Caco-2 (cell line): ENCODE data around the gene NFE2. TPM values are rescaled to one million over a fixed set of nuclear protein-coding genes. Genes with fewer than 3 reads are reported as not detected.
"Not testable (repeated sequence)": the region's sequence is repeated elsewhere in the genome, so short reads cannot be mapped to it uniquely, and the experiment has no call there.

ENCODE experiments used
- BruUV-seq: library from RNA; stranded (reverse); fragments of 400-500 nt; replicated peaks from 2 replicates; lab custom pipeline; 2021; lab: Mats Ljungman, UMichigan
- CTCF ChIA-PET: fragments of 300-600 bp; sonication (Branson Sonifier 250); formaldehyde crosslinking; loops from one replicate; lab custom pipeline; 2022; ENCODE audit warnings: antibody characterized with exemption; lab: Charles Lee
- POLR2A ChIA-PET: fragments of 300-600 bp; sonication (Branson Sonifier 250); formaldehyde crosslinking; loops from one replicate; lab custom pipeline; 2022; ENCODE audit warnings: antibody characterized with exemption; lab: Charles Lee
- DNase-seq, 2 experiments: peaks; one replicate each; pipeline versions ENCODE4 v3.0.0 to v3.0.0-alpha.2; 2020 to 2022
- H3K27me3 ChIP-seq: replicated peaks from 2 replicates; pipeline ENCODE4 v1.6.0; 2011; ENCODE audit warnings: low read length; ENCODE audit not compliant: control insufficient read depth, insufficient read depth
- H3K36me3 ChIP-seq: 2 replicates; pipeline ENCODE4 v1.5.1; 2011; ENCODE audit warnings: low read length; ENCODE audit not compliant: control insufficient read depth, insufficient read depth
- H3K4me1 ChIP-seq: fragments of 250-450 bp; sonication (Bioruptor Pico); 2 replicates; pipeline ENCODE4 v1.5.1; 2020; ENCODE audit warnings: mild to moderate bottlenecking
- H3K4me3 ChIP-seq: 2 replicates; pipeline ENCODE4 v1.5.1; 2011; ENCODE audit warnings: low read depth, mild to moderate bottlenecking, control low read depth, low read length
- H3K9me3 ChIP-seq: fragments of 250-450 bp; sonication (Bioruptor Pico); 2 replicates; pipeline ENCODE4 v1.5.1; 2020; ENCODE audit warnings: mild to moderate bottlenecking, moderate library complexity
- H3K27ac Mint-ChIP-seq: one replicate; pipeline ENCODE4 v1.8.0; 2022; ENCODE audit warnings: mixed read lengths; ENCODE audit not compliant: unreplicated experiment
- H3K27me3 Mint-ChIP-seq: one replicate; pipeline ENCODE4 v1.8.0; 2022; ENCODE audit warnings: mixed read lengths; ENCODE audit not compliant: insufficient read depth, unreplicated experiment
- H3K36me3 Mint-ChIP-seq: one replicate; pipeline ENCODE4 v1.8.0; 2022; ENCODE audit warnings: mild to moderate bottlenecking, mixed read lengths; ENCODE audit not compliant: insufficient read depth, unreplicated experiment
- H3K4me1 Mint-ChIP-seq: one replicate; pipeline ENCODE4 v1.8.0; 2022; ENCODE audit warnings: low read depth, mixed read lengths; ENCODE audit not compliant: unreplicated experiment
- H3K4me3 Mint-ChIP-seq: one replicate; pipeline ENCODE4 v1.8.0; 2022; ENCODE audit warnings: mild to moderate bottlenecking, moderate library complexity, mixed read lengths; ENCODE audit not compliant: unreplicated experiment
- H3K9me3 Mint-ChIP-seq: one replicate; pipeline ENCODE4 v1.8.0; 2022; ENCODE audit warnings: mixed read lengths; ENCODE audit not compliant: unreplicated experiment
- CTCF ChIP-seq, 2 experiments: fragments of 200-600 bp in 1 of 2; IDR thresholded peaks; 1 replicate in 1 of 2; 2 replicates in 1 of 2; pipeline versions ENCODE4 v1.5.1 to v1.8.0; 2011 to 2022; ENCODE audit warnings: antibody characterized with exemption in 1 of 2, control low read depth in 1 of 2, inconsistent platforms in 1 of 2, low read depth in 1 of 2, low read length in 1 of 2, mild to moderate bottlenecking in 1 of 2, moderate library complexity in 1 of 2; ENCODE audit not compliant: insufficient read depth in 1 of 2, severe bottlenecking in 1 of 2, unreplicated experiment in 1 of 2
- intact Hi-C: fragments of 100-400 bp; cut with micrococcal nuclease; formaldehyde crosslinking; loops from one replicate; pipeline ENCODE4 v1.10.0; 2022; ENCODE audit not compliant: unreplicated experiment
- total RNA-seq: library from RNA; stranded (reverse); gene quantifications from 2 replicates; pipeline ENCODE4 v1.2.3, GENCODE V29; 2022

Gene NFE2
- total RNA-seq, 1 experiment from 2014 or later: 6.2 TPM

DNA sequence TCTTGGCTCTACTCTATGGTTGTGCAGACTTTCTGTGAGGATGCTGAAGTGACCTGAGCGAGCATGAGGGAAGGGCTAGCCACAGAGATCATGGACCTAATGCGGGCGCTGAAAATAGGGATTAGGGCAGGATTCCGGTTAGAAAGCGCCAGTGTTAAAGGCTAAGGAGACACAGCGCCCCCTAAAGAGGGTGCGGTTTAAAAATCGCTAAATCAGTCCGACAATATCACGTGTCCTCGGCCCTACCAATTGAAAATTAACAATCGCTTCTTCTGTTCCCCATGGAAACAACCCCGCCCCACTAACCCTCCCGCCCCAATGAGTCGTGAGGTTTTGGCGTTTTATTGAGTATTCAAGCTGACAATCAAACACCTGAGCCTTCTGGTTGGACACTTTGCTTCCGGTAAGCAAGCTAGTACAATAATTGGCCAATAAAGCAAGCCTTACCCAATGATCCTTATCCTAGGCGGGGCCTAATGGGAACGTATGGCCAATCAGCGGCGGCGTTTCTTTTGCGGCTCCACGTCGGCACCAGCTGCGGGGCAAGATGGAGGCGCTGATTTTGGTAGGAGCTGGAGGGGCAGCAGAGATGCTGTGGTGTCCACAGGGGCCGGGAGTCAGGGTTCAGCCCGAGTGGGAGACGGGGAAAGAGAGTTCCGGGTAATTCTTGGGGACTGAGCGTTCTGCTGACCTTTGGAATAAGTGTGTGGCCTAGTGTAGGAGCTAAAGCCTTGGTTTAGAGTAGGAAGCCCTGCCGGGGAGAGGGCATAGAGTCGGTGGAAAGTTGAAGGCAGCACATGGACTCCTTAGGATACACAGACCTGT lies 24.0 kb upstream of the NFE2 start, which contains the start of gene COPZ1:
TSS of gene COPZ1 (plus strand) at position 515 of the 825 bp plus-strand sequence. CDS start at position 548, 33 bp downstream.
- Histone ChIP-seq H3K27me3 (no peaks in the 10 kb centered on the region), H3K9me3 (no peaks in the 10 kb centered on the region), H3K4me3 (peak within 1 kb of the TSS; percentile 74), H3K4me1 (peaks cover 17% of the 10 kb centered on the region), H3K36me3 (no peaks in the 10 kb centered on the region)
- Mint-ChIP-seq H3K4me3 (peak within 1 kb of the TSS; percentile 96), H3K27me3 (no peaks in the 10 kb centered on the region), H3K27ac (peak within 1 kb of the TSS; percentile 98), H3K4me1 (peaks cover 16% of the 10 kb centered on the region), H3K36me3 (peaks cover 13% of the 10 kb centered on the region), H3K9me3 (no peaks in the 10 kb centered on the region)
- peak; percentile 61 to 72 for TF ChIP-seq CTCF (IDR thresholded peaks at IDR 0.05; ENCODE audit: insufficient read depth in 1 of 2, low read depth in 1 of 2, low read length in 1 of 2, severe bottlenecking in 1 of 2, unreplicated experiment in 1 of 2)
- peak; percentile 95 to 98 for DNase-seq
- ChIA-PET CTCF (interaction anchor here (0.5 to 2.4 kb wide), 51 partner anchors 8 to 1863 kb away, joined by 3 to 56 read pairs (median 5); partner anchors contain the start of genes CBX5, HNRNPA1, HOXC13 and HOXC5), POLR2A (interaction anchor here (0.5 to 2.0 kb wide), 24 partner anchors 12 to 1827 kb away, joined by 3 to 99 read pairs (median 6); partner anchors contain the start of genes CBX5, HNRNPA1, HOXC5 and HOXC8)
- BruUV-seq: no TSS peak
- intact Hi-C loops: loop anchor here (1.0 kb wide), 6 partner anchors 24 to 105 kb away; partner anchors contain the start of genes CBX5, HNRNPA1 and NFE2

GRCh38 chr12:54321363-54321762 lies 20.5 kb upstream of the NFE2 start:
- H3K27me3 Mint-ChIP-seq: no peaks in the 10 kb centered on the region
- H3K27ac Mint-ChIP-seq: no peak overlapping the region
- BruUV-seq: no TSS peak
- H3K4me1 ChIP-seq: no peaks in the 10 kb centered on the region
- ChIA-PET POLR2A (no interaction called here), CTCF (no interaction called here)
- H3K4me3 Mint-ChIP-seq: no peak overlapping the region
- H3K9me3 Mint-ChIP-seq: no peaks in the 10 kb centered on the region
- H3K4me1 Mint-ChIP-seq: peaks cover 6% of the 10 kb centered on the region
- H3K36me3 Mint-ChIP-seq: peaks cover 8% of the 10 kb centered on the region
- no peaks in the 10 kb centered on the region for H3K27me3 ChIP-seq
- no peak for DNase-seq
- no peaks in the 10 kb centered on the region for H3K36me3 ChIP-seq
- intact Hi-C loops: no loop called here
- no peaks in the 10 kb centered on the region for H3K9me3 ChIP-seq
- H3K4me3 ChIP-seq: no peak overlapping the region
- no peak for TF ChIP-seq CTCF (IDR thresholded peaks at IDR 0.05; ENCODE audit: insufficient read depth in 1 of 2, low read depth in 1 of 2, low read length in 1 of 2, severe bottlenecking in 1 of 2, unreplicated experiment in 1 of 2)

GRCh38 chr12:54312309-54312708 lies 11.5 kb upstream of the NFE2 start:
- BruUV-seq, H3K36me3 Mint-ChIP-seq, CTCF ChIA-PET, H3K4me1 Mint-ChIP-seq, intact Hi-C loops, H3K4me3 Mint-ChIP-seq, H3K27me3 Mint-ChIP-seq, H3K9me3 Mint-ChIP-seq, H3K9me3 ChIP-seq, H3K36me3 ChIP-seq, H3K27me3 ChIP-seq, H3K4me3 ChIP-seq, H3K4me1 ChIP-seq, H3K27ac Mint-ChIP-seq, DNase-seq: not testable (repeated sequence)
- POLR2A ChIA-PET: interaction anchor here (1.1 kb wide), 1 partner anchor 13 kb away, joined by 4 read pairs; the partner anchor contains the start of gene COPZ1
